Spleen (tissue), 11 donors: ENCODE measurements around the gene DEFB124. TPM values are rescaled to one million over a fixed set of nuclear protein-coding genes. Genes with fewer than 3 reads are reported as not detected.
A peak's percentile ranks its signal among the peaks of the same experiment; 100 is the strongest.

Experiments
- DNase-seq: peaks from one replicate; pipeline ENCODE4 v3.0.0-alpha.2; 2020
- H3K27ac ChIP-seq, 8 donors: fragments of 200-600 bp; sonication (generic) in 7 of 8; 1 replicate in 4 of 8; 2 replicates in 4 of 8; pipeline versions ENCODE4 v1.5.0 to v1.8.0; 2016 to 2021; ENCODE audit warnings: inconsistent platforms in 4 of 8, mild to moderate bottlenecking in 4 of 8, moderate library complexity in 1 of 8
- H3K27me3 ChIP-seq, 7 donors: fragments of 200-600 bp; sonication (generic) in 6 of 7; replicated peaks in 1 of 7; 1 replicate in 4 of 7; 2 replicates in 3 of 7; pipeline versions ENCODE4 v1.5.0 to v1.8.0; 2016 to 2021; ENCODE audit warnings: inconsistent platforms in 3 of 7, mild to moderate bottlenecking in 1 of 7
- H3K36me3 ChIP-seq, 6 donors: fragments of 200-600 bp; sonication (generic) in 5 of 6; 1 replicate in 4 of 6; 2 replicates in 2 of 6; pipeline versions ENCODE4 v1.5.0 to v1.8.0; 2016 to 2021; ENCODE audit warnings: inconsistent platforms in 2 of 6
- H3K4me1 ChIP-seq, 6 donors: fragments of 200-600 bp; sonication (generic) in 5 of 6; 1 replicate in 3 of 6; 2 replicates in 3 of 6; pipeline versions ENCODE4 v1.5.0 to v1.8.0; 2016 to 2021; ENCODE audit warnings: inconsistent platforms in 3 of 6
- H3K4me3 ChIP-seq, 8 donors: fragments of 200-600 bp; sonication (generic) in 7 of 8; 1 replicate in 4 of 8; 2 replicates in 4 of 8; pipeline versions ENCODE4 v1.5.0 to v1.8.0; 2016 to 2021; ENCODE audit warnings: inconsistent platforms in 4 of 8, mild to moderate bottlenecking in 4 of 8, moderate library complexity in 2 of 8
- H3K9me3 ChIP-seq, 8 donors: fragments of 200-600 bp; sonication (generic) in 7 of 8; 1 replicate in 4 of 8; 2 replicates in 4 of 8; pipeline versions ENCODE4 v1.5.0 to v1.8.0; 2016 to 2021; ENCODE audit warnings: inconsistent platforms in 4 of 8
- POLR2A ChIP-seq, 3 donors: fragments of 450-650 bp; IDR thresholded peaks; one replicate each; pipeline ENCODE4 v1.5.1; 2017; ENCODE audit warnings: antibody characterized with exemption in 3 of 3, mild to moderate bottlenecking in 1 of 3
- POLR2AphosphoS5 ChIP-seq, 3 donors: sonication (generic); formaldehyde crosslinking; IDR thresholded peaks; one replicate each; pipeline ENCODE4 v1.5.1; 2017; ENCODE audit warnings: antibody characterized with exemption in 3 of 3
- whole genome bisulfite sequencing, 5 donors: extraction: QIAGEN DNeasy Blood & Tissue Kit in 3 of 5; methylation state at CpG; one replicate each; pipeline versions ENCODE4 v1.1.5 to v1.1.7; 2013 to 2018; 5-methylcytosine and 5-hydroxymethylcytosine counted together
- intact Hi-C: fragments of 100-400 bp; cut with DNase I; formaldehyde crosslinking; loops from one replicate; pipeline ENCODE4 v1.15.0; 2023; ENCODE audit warnings: low total_unique reads
- polyA plus RNA-seq, 3 donors: library from polyadenylated mRNA; stranded (reverse); fragments of 200-250 nt; gene quantifications; one replicate each; pipeline ENCODE4 v1.2.1, GENCODE V29; 2013
- total RNA-seq, 7 donors: library from RNA; depleted of rRNA in 3 of 7; stranded (reverse); fragments of >200 nt in 3 of 7; fragmentation: NEBNext Ultra II Directional in 4 of 7; extraction: Animal tissue kit (Norgen Biotek cat#: 25700) in 4 of 7; gene quantifications; one replicate each; pipeline versions ENCODE4 v1.1.0 to v1.2.1, GENCODE V29; 2016 to 2021
- TF ChIP-seq, protein P1 (sequence below), 11 experiments: fragments of 200-600 bp in 7 of 11; fragments of 450-650 bp in 4 of 11; sonication (generic) in 4 of 11; IDR thresholded peaks in 8 of 11; conservative IDR thresholded peaks in 3 of 11; 1 replicate in 7 of 11; 2 replicates in 4 of 11; pipeline versions ENCODE4 v1.4.0 to v1.8.0; 2016 to 2021; ENCODE audit warnings: antibody characterized with exemption in 11 of 11, inconsistent platforms in 4 of 11, mild to moderate bottlenecking in 1 of 11
- donor health status: healthy with polysubstance abuse.
- donor health status: DM: no; HTN: no; CAD: no; lungs with moderate emphysema.
- donor health status: DM: no; HTN: no; CAD: no.
- donor health status: Bipolar disorder and iron deficiency.
- donor health status: healthy.
- donor health status: DM: no; HTN: no; CAD: no.
- donor health status: DM: yes; HTN: yes; CAD: no.

The DEFB124 gene
- total and polyA plus RNA-seq, 10 donors: 0.24 TPM; not detected in 9

DNA sequence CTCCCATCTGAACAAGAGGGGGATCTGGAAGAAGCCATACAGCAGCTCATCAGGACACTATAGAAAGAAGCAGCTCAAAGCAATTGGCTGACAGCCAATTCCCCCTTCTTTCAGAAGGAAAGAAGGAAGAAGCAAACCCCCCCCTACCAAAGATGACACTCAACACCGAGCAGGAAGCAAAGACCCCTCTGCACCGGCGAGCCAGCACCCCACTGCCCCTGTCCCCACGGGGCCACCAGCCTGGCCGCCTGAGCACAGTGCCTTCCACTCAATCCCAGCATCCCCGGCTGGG lies 1.3 kb upstream of the DEFB124 start:
- DNase-seq: no peak
- Histone ChIP-seq H3K9me3 (no peaks in the 10 kb centered on the region), H3K27ac (no peak overlapping the region), H3K27me3 (peaks cover 0 to 42% (median 16%) of the 10 kb centered on the region in 7 donors), H3K36me3 (no peaks in the 10 kb centered on the region), H3K4me3 (peak overlapping the region in 2 of 8 donors; percentile 50 to 63), H3K4me1 (peaks cover 5 to 23% (median 15%) of the 10 kb centered on the region in 6 donors)
- intact Hi-C loops: no loop called here
- 61 to 83% (median 66%) methylated on average over 4 to 6 of the region's 6 CpGs for WGBS, 5 donors
- TF ChIP-seq POLR2A (IDR thresholded peaks at IDR 0.05): no peak

- Histone ChIP-seq H3K36me3 (no peaks in the 10 kb centered on the region), H3K27me3 (peaks cover 0 to 42% (median 16%) of the 10 kb centered on the region in 7 donors), H3K4me3 (peak overlapping the region; percentile 16 to 63 (median 26)), H3K9me3 (no peaks in the 10 kb centered on the region), H3K27ac (peak overlapping the region in 5 of 8 donors; percentile 14 to 57 (median 46)), H3K4me1 (peaks cover 5 to 23% (median 15%) of the 10 kb centered on the region in 6 donors)
- TF ChIP-seq POLR2AphosphoS5 (IDR thresholded peaks at IDR 0.05): no peak
- TF ChIP-seq POLR2A (IDR thresholded peaks at IDR 0.05): no peak
- TF ChIP-seq, protein P1, sequence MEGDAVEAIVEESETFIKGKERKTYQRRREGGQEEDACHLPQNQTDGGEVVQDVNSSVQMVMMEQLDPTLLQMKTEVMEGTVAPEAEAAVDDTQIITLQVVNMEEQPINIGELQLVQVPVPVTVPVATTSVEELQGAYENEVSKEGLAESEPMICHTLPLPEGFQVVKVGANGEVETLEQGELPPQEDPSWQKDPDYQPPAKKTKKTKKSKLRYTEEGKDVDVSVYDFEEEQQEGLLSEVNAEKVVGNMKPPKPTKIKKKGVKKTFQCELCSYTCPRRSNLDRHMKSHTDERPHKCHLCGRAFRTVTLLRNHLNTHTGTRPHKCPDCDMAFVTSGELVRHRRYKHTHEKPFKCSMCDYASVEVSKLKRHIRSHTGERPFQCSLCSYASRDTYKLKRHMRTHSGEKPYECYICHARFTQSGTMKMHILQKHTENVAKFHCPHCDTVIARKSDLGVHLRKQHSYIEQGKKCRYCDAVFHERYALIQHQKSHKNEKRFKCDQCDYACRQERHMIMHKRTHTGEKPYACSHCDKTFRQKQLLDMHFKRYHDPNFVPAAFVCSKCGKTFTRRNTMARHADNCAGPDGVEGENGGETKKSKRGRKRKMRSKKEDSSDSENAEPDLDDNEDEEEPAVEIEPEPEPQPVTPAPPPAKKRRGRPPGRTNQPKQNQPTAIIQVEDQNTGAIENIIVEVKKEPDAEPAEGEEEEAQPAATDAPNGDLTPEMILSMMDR (IDR thresholded peaks at IDR 0.05 in 8 of 11, conservative IDR thresholded peaks at IDR 0.05 in 3 of 11): no peak
- intact Hi-C loops: no loop called here
- DNase-seq: no peak
- WGBS, 5 donors: 5 to 12% (median 8%) methylated on average over 14 to 29 of the region's 29 CpGs
Observed at GRCh38 chr20:31475472-31476293, 756 bp upstream of the DEFB124 start.

DNA sequence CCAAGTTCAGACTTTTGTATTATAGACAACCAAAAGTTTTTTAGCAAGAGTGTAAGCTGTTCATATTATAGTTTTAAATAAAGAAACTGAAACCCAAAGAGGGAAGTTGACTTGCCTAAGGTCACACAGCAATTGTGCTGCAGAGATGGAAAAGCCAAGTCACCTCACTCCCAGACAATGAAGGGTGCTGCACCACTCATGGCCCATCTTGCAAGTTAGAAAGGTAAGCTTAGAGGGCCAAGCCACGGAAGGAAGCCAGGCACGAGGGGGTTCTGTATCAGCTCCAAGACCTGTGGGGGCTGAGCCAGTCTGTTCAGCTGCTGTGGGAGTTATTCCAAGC lies 860 bp downstream of the DEFB124 start:
- H3K27me3 ChIP-seq: peaks cover 0 to 42% (median 16%) of the 10 kb centered on the region in 7 donors
- no peak overlapping the region for H3K4me3 ChIP-seq
- H3K27ac ChIP-seq: no peak overlapping the region
- no peaks in the 10 kb centered on the region for H3K9me3 ChIP-seq
- intact Hi-C loops: no loop called here
- no peak for TF ChIP-seq POLR2A (IDR thresholded peaks at IDR 0.05)
- TF ChIP-seq, protein P1 (IDR thresholded peaks at IDR 0.05 in 8 of 11, conservative IDR thresholded peaks at IDR 0.05 in 3 of 11): no peak
- no peak for TF ChIP-seq POLR2AphosphoS5 (IDR thresholded peaks at IDR 0.05)
- 38 to 83% (median 63%) methylated on average over 2 of the region's 2 CpGs for WGBS, 5 donors
- no peaks in the 10 kb centered on the region for H3K36me3 ChIP-seq
- peaks cover 5 to 23% (median 15%) of the 10 kb centered on the region in 6 donors for H3K4me1 ChIP-seq
- no peak for DNase-seq

- peaks cover 5 to 23% (median 15%) of the 10 kb centered on the region in 6 donors for H3K4me1 ChIP-seq
- H3K9me3 ChIP-seq: no peaks in the 10 kb centered on the region
- peaks cover 0 to 39% (median 16%) of the 10 kb centered on the region in 7 donors for H3K27me3 ChIP-seq
- no peak overlapping the region for H3K4me3 ChIP-seq
- H3K36me3 ChIP-seq: no peaks in the 10 kb centered on the region
- no peak overlapping the region for H3K27ac ChIP-seq
- TF ChIP-seq POLR2AphosphoS5 (IDR thresholded peaks at IDR 0.05) (no peak), POLR2A (IDR thresholded peaks at IDR 0.05) (no peak)
- TF ChIP-seq, protein P1 (IDR thresholded peaks at IDR 0.05 in 8 of 11, conservative IDR thresholded peaks at IDR 0.05 in 3 of 11): no peak
- intact Hi-C loops: no loop called here
- 82 to 87% (median 85%) methylated on average over 5 of the region's 5 CpGs for WGBS, 5 donors
- DNase-seq: no peak
Observed at GRCh38 chr20:31473331-31474096, 1.4 kb downstream of the DEFB124 start.
